ENCODE measurements around the gene SLC27A4.

The SLC27A4 gene

GRCh38 chr9:128349125-128349524, 8.8 kb downstream of the SLC27A4 start:
- no peaks in the 10 kb centered on the region for H3K27me3 ChIP-seq (ENCODE audit: control insufficient read depth in 3 of 3, insufficient read depth in 3 of 3, low read depth in 1 of 3, low read length in 3 of 3)
- no peak overlapping the region for H3K18ac ChIP-seq (ENCODE audit: low read length)
- no peak overlapping the region for H3K4me2 ChIP-seq (ENCODE audit: insufficient read depth, low read length, poor library complexity, severe bottlenecking)
- H4K91ac ChIP-seq (ENCODE audit: low read depth, low read length, poor library complexity), result no peak overlapping the region
- H2BK5ac ChIP-seq (ENCODE audit: low read length), result no peak overlapping the region
- H2BK12ac ChIP-seq (ENCODE audit: low read length), result no peak overlapping the region
- H3K9ac ChIP-seq (ENCODE audit: low read depth, low read length, poor library complexity), result no peak overlapping the region
- no peaks in the 10 kb centered on the region for H3K79me1 ChIP-seq (ENCODE audit: low read depth, low read length)
- peaks cover 19 to 77% of the 10 kb centered on the region in 2 donors for H3K36me3 ChIP-seq (replicated peaks in 1 of 2; ENCODE audit: control insufficient read depth in 2 of 2, insufficient read depth in 2 of 2, low read length in 2 of 2)
- H3K4me1 ChIP-seq (ENCODE audit: control insufficient read depth in 2 of 2, insufficient read depth in 1 of 2, low read depth in 1 of 2, low read length in 2 of 2), result no peaks in the 10 kb centered on the region
- no peak overlapping the region for H4K8ac ChIP-seq (ENCODE audit: low read depth, low read length)
- H2BK120ac ChIP-seq (ENCODE audit: low read depth, low read length), result no peak overlapping the region
- H3K27ac ChIP-seq (replicated peaks; ENCODE audit: low read length), result no peak overlapping the region
- DNase-seq (ENCODE audit: low spot score), result no peak
- H3K9me3 ChIP-seq (replicated peaks in 1 of 2; ENCODE audit: control insufficient read depth in 2 of 2, insufficient read depth in 1 of 2, low read depth in 1 of 2, low read length in 2 of 2), result no peaks in the 10 kb centered on the region
- WGBS, 2 donors (ENCODE audit: extremely low coverage in 2 of 2, insufficient read length in 2 of 2, insufficient replicate concordance in 1 of 2), result no CpG with 5 or more reads among the region's 2 CpGs
- H2AK5ac ChIP-seq (ENCODE audit: low read depth, low read length), result no peak overlapping the region
- H2BK15ac ChIP-seq (ENCODE audit: low read length), result no peak overlapping the region
- H3K23ac ChIP-seq (ENCODE audit: low read depth, low read length, poor library complexity), result no peak overlapping the region
- no peak overlapping the region for H2AFZ ChIP-seq (ENCODE audit: low read length)
- no peak overlapping the region for H3K14ac ChIP-seq (ENCODE audit: low read length)
- no peak overlapping the region for H3K4me3 ChIP-seq (ENCODE audit: low read length in 2 of 2)
- no peak overlapping the region for H3K4ac ChIP-seq (ENCODE audit: low read length)

- Histone ChIP-seq H3K9ac (ENCODE audit: low read depth, low read length, poor library complexity) (no peak overlapping the region), H3K27ac (replicated peaks; ENCODE audit: low read length) (no peak overlapping the region), H3K9me3 (replicated peaks in 1 of 2; ENCODE audit: control insufficient read depth in 2 of 2, insufficient read depth in 1 of 2, low read depth in 1 of 2, low read length in 2 of 2) (no peaks in the 10 kb centered on the region), H3K18ac (ENCODE audit: low read length) (no peak overlapping the region), H2AK5ac (ENCODE audit: low read depth, low read length) (no peak overlapping the region), H2BK120ac (ENCODE audit: low read depth, low read length) (no peak overlapping the region), H2AFZ (ENCODE audit: low read length) (no peak overlapping the region), H2BK12ac (ENCODE audit: low read length) (no peak overlapping the region), H3K79me1 (ENCODE audit: low read depth, low read length) (no peaks in the 10 kb centered on the region), H2BK15ac (ENCODE audit: low read length) (no peak overlapping the region), H3K36me3 (replicated peaks in 1 of 2; ENCODE audit: control insufficient read depth in 2 of 2, insufficient read depth in 2 of 2, low read length in 2 of 2) (peaks cover 19 to 75% of the 10 kb centered on the region in 2 donors), H3K4me3 (ENCODE audit: low read length in 2 of 2) (no peak overlapping the region), H2BK5ac (ENCODE audit: low read length) (no peak overlapping the region), H3K4ac (ENCODE audit: low read length) (no peak overlapping the region), H4K8ac (ENCODE audit: low read depth, low read length) (no peak overlapping the region), H3K23ac (ENCODE audit: low read depth, low read length, poor library complexity) (no peak overlapping the region), H4K91ac (ENCODE audit: low read depth, low read length, poor library complexity) (no peak overlapping the region), H3K4me2 (ENCODE audit: insufficient read depth, low read length, poor library complexity, severe bottlenecking) (no peak overlapping the region), H3K27me3 (ENCODE audit: control insufficient read depth in 3 of 3, insufficient read depth in 3 of 3, low read depth in 1 of 3, low read length in 3 of 3) (no peaks in the 10 kb centered on the region), H3K4me1 (ENCODE audit: control insufficient read depth in 2 of 2, insufficient read depth in 1 of 2, low read depth in 1 of 2, low read length in 2 of 2) (no peaks in the 10 kb centered on the region), H3K14ac (ENCODE audit: low read length) (no peak overlapping the region)
- DNase-seq (ENCODE audit: low spot score), result no peak
- no CpG with 5 or more reads among the region's 6 CpGs for WGBS, 2 donors (ENCODE audit: extremely low coverage in 2 of 2, insufficient read length in 2 of 2, insufficient replicate concordance in 1 of 2)
Observed at GRCh38 chr9:128349772-128350171, 9.4 kb downstream of the SLC27A4 start.

- Histone ChIP-seq H3K4me2 (ENCODE audit: insufficient read depth, low read length, poor library complexity, severe bottlenecking) (no peak overlapping the region), H4K8ac (ENCODE audit: low read depth, low read length) (no peak overlapping the region), H2AFZ (ENCODE audit: low read length) (no peak overlapping the region), H2BK120ac (ENCODE audit: low read depth, low read length) (peak overlapping the region; percentile 68), H2BK15ac (ENCODE audit: low read length) (no peak overlapping the region), H3K27ac (replicated peaks; ENCODE audit: low read length) (no peak overlapping the region), H3K18ac (ENCODE audit: low read length) (no peak overlapping the region), H2AK5ac (ENCODE audit: low read depth, low read length) (no peak overlapping the region), H3K4me3 (ENCODE audit: low read length in 2 of 2) (no peak overlapping the region), H2BK12ac (ENCODE audit: low read length) (no peak overlapping the region), H3K79me1 (ENCODE audit: low read depth, low read length) (no peaks in the 10 kb centered on the region), H2BK5ac (ENCODE audit: low read length) (no peak overlapping the region), H3K23ac (ENCODE audit: low read depth, low read length, poor library complexity) (peak overlapping the region; percentile 61), H3K4me1 (ENCODE audit: control insufficient read depth in 2 of 2, insufficient read depth in 1 of 2, low read depth in 1 of 2, low read length in 2 of 2) (no peaks in the 10 kb centered on the region), H3K36me3 (replicated peaks in 1 of 2; ENCODE audit: control insufficient read depth in 2 of 2, insufficient read depth in 2 of 2, low read length in 2 of 2) (peaks cover 7 to 54% of the 10 kb centered on the region in 2 donors), H3K9me3 (replicated peaks in 1 of 2; ENCODE audit: control insufficient read depth in 2 of 2, insufficient read depth in 1 of 2, low read depth in 1 of 2, low read length in 2 of 2) (no peaks in the 10 kb centered on the region), H3K27me3 (ENCODE audit: control insufficient read depth in 3 of 3, insufficient read depth in 3 of 3, low read depth in 1 of 3, low read length in 3 of 3) (peaks cover 0 to 16% (median under 1%) of the 10 kb centered on the region in 3 experiments), H4K91ac (ENCODE audit: low read depth, low read length, poor library complexity) (no peak overlapping the region), H3K4ac (ENCODE audit: low read length) (no peak overlapping the region), H3K9ac (ENCODE audit: low read depth, low read length, poor library complexity) (no peak overlapping the region), H3K14ac (ENCODE audit: low read length) (peak overlapping the region; percentile 90)
- DNase-seq (ENCODE audit: low spot score), result no peak
- WGBS, 2 donors (ENCODE audit: extremely low coverage in 2 of 2, insufficient read length in 2 of 2, insufficient replicate concordance in 1 of 2), result no CpG with 5 or more reads among the region's 19 CpGs
Observed at GRCh38 chr9:128355451-128355850, 15.1 kb downstream of the SLC27A4 start.

- no peak overlapping the region for H3K18ac ChIP-seq (ENCODE audit: low read length)
- H3K23ac ChIP-seq (ENCODE audit: low read depth, low read length, poor library complexity), result no peak overlapping the region
- no peaks in the 10 kb centered on the region for H3K9me3 ChIP-seq (replicated peaks in 1 of 2; ENCODE audit: control insufficient read depth in 2 of 2, insufficient read depth in 1 of 2, low read depth in 1 of 2, low read length in 2 of 2)
- H3K27me3 ChIP-seq (ENCODE audit: control insufficient read depth in 3 of 3, insufficient read depth in 3 of 3, low read depth in 1 of 3, low read length in 3 of 3), result peaks cover 0 to 42% (median 6%) of the 10 kb centered on the region in 3 experiments
- no peaks in the 10 kb centered on the region for H3K79me1 ChIP-seq (ENCODE audit: low read depth, low read length)
- no CpG with 5 or more reads among the region's 8 CpGs for WGBS, 2 donors (ENCODE audit: extremely low coverage in 2 of 2, insufficient read length in 2 of 2, insufficient replicate concordance in 1 of 2)
- H2BK120ac ChIP-seq (ENCODE audit: low read depth, low read length), result no peak overlapping the region
- no peak overlapping the region for H3K9ac ChIP-seq (ENCODE audit: low read depth, low read length, poor library complexity)
- H3K4ac ChIP-seq (ENCODE audit: low read length), result no peak overlapping the region
- H3K4me3 ChIP-seq (ENCODE audit: low read length in 2 of 2), result no peak overlapping the region
- H2BK5ac ChIP-seq (ENCODE audit: low read length), result no peak overlapping the region
- DNase-seq (ENCODE audit: low spot score), result no peak
- no peak overlapping the region for H2AK5ac ChIP-seq (ENCODE audit: low read depth, low read length)
- H3K4me2 ChIP-seq (ENCODE audit: insufficient read depth, low read length, poor library complexity, severe bottlenecking), result no peak overlapping the region
- H4K91ac ChIP-seq (ENCODE audit: low read depth, low read length, poor library complexity), result no peak overlapping the region
- H2BK12ac ChIP-seq (ENCODE audit: low read length), result no peak overlapping the region
- peaks cover 2 to 44% of the 10 kb centered on the region in 2 donors for H3K36me3 ChIP-seq (replicated peaks in 1 of 2; ENCODE audit: control insufficient read depth in 2 of 2, insufficient read depth in 2 of 2, low read length in 2 of 2)
- peaks cover 3 to 11% of the 10 kb centered on the region in 2 donors for H3K4me1 ChIP-seq (ENCODE audit: control insufficient read depth in 2 of 2, insufficient read depth in 1 of 2, low read depth in 1 of 2, low read length in 2 of 2)
- H3K14ac ChIP-seq (ENCODE audit: low read length), result no peak overlapping the region
- no peak overlapping the region for H3K27ac ChIP-seq (replicated peaks; ENCODE audit: low read length)
- no peak overlapping the region for H2BK15ac ChIP-seq (ENCODE audit: low read length)
- no peak overlapping the region for H2AFZ ChIP-seq (ENCODE audit: low read length)
- no peak overlapping the region for H4K8ac ChIP-seq (ENCODE audit: low read depth, low read length)
Observed at GRCh38 chr9:128358090-128358489, 17.8 kb downstream of the SLC27A4 start.
